GM10248 (cell line): ENCODE measurements around the gene TNIP1.

Source experiments
- CTCF ChIA-PET: fragments of 300-600 bp; sonication (Branson Sonifier 250); formaldehyde crosslinking; extraction: SDS; loops from one replicate; lab custom pipeline; 2021; ENCODE audit warnings: antibody characterized with exemption; lab: Yijun Ruan, JAX
- POLR2A ChIA-PET: fragments of 350-650 bp; sonication (Branson Sonifier 250); formaldehyde crosslinking; extraction: SDS; loops from one replicate; lab custom pipeline; 2020; ENCODE audit warnings: antibody characterized with exemption; lab: Yijun Ruan, JAX
- DNase-seq: peaks from one replicate; pipeline ENCODE4 v3.0.0; 2012; ENCODE audit errors: extremely low spot score
- TF ChIP-seq, protein P1 (sequence below): IDR thresholded peaks from 2 replicates; pipeline ENCODE4 v1.5.1; 2012; ENCODE audit warnings: mild to moderate bottlenecking, low read depth; ENCODE audit errors: extremely low read depth, missing control alignments, control extremely low read depth

TNIP1 gene

GRCh38 chr5:151088986-151089385 lies 8.2 kb upstream of the TNIP1 start:
- TF ChIP-seq, protein P1, sequence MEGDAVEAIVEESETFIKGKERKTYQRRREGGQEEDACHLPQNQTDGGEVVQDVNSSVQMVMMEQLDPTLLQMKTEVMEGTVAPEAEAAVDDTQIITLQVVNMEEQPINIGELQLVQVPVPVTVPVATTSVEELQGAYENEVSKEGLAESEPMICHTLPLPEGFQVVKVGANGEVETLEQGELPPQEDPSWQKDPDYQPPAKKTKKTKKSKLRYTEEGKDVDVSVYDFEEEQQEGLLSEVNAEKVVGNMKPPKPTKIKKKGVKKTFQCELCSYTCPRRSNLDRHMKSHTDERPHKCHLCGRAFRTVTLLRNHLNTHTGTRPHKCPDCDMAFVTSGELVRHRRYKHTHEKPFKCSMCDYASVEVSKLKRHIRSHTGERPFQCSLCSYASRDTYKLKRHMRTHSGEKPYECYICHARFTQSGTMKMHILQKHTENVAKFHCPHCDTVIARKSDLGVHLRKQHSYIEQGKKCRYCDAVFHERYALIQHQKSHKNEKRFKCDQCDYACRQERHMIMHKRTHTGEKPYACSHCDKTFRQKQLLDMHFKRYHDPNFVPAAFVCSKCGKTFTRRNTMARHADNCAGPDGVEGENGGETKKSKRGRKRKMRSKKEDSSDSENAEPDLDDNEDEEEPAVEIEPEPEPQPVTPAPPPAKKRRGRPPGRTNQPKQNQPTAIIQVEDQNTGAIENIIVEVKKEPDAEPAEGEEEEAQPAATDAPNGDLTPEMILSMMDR = no peak
- CTCF ChIA-PET = interaction anchor here (1.0 to 2.5 kb wide), 10 partner anchors 7 to 41 kb away, joined by 3 to 16 read pairs (median 4); partner anchors contain the start of gene TNIP1
- no peak for DNase-seq
- POLR2A ChIA-PET = interaction anchor here (0.6 to 1.2 kb wide), 2 partner anchors 9 to 420 kb away, joined by 3 to 6 read pairs; no protein-coding TSS in a partner anchor

GRCh38 chr5:151087486-151087885 lies 6.7 kb upstream of the TNIP1 start:
- POLR2A ChIA-PET = interaction anchor here (0.6 to 2.5 kb wide), 5 partner anchors 9 to 757 kb away, joined by 3 to 7 read pairs (median 3); partner anchors contain the start of gene G3BP1

DNA sequence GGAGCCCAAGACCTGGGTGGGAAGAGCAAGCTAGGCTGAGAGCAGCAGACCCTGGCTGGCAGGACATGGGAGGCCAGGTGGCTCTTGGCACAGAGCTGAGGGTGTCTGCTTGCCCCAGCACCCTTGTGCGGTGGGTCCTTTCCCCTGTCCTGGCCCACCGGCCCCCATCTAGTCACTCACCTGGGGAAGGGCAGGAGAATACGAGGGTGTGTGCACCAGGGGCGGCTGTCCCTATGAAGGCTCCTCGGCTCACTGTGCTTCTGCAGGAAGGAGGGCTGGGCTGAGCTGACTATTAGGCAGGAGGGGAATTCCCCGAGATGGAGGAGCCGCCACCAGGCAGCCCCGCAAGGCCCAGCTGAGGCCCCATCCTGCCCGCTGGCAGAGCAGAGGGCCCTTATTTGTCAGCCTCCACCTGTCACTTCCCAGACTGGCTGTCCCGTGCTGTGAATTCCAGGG lies 6.1 kb upstream of the TNIP1 start:
- DNase-seq = peak; percentile 82
- CTCF ChIA-PET = interaction anchor here (0.8 to 3.6 kb wide), 12 partner anchors 8 to 78 kb away, joined by 3 to 25 read pairs (median 4); no protein-coding TSS in a partner anchor

More at GRCh38 chr5:151087486-151087885, 6.7 kb upstream of the TNIP1 start:
- CTCF ChIA-PET = interaction anchor here (0.8 to 3.6 kb wide), 10 partner anchors 9 to 77 kb away, joined by 3 to 25 read pairs (median 4); no protein-coding TSS in a partner anchor
- TF ChIP-seq, protein P1 = no peak
- no peak for DNase-seq

DNA sequence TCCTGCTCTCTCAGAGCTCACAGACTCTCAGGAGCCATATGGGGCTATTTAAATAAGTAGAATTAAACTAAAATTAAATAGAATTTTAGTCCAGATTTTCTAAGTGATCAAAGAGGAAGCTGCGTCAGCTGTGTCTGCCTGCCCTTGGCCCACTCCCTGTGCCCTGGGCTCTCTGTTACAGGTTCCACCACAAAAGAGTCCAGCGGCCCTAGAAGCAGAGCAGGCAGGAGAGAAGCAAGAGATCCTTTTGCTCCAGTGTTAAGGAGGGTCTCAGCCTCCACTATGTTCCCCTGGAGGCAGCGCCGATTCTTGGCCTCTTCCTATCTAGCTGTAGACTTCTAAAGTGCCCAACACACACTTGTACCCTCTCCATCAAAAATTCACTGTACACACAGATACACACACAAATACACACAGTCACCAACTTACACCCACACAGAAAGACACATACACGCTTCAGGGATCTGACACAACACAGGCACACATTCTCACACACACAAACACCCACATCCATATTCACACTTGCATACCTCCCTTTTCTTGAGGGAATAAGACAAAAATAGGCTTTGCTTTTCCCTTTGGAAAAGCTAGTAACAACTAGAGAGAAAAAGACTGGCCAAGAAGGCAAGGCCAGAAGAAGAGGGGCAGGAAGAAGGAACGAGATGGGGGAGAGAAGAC lies 5.5 kb upstream of the TNIP1 start:
- TF ChIP-seq, protein P1 = no peak
- POLR2A ChIA-PET = interaction anchor here (0.9 to 2.5 kb wide), 4 partner anchors 10 to 685 kb away, joined by 3 to 7 read pairs (median 3); partner anchors contain the start of gene G3BP1
- DNase-seq = no peak
- CTCF ChIA-PET = interaction anchor here (0.7 to 3.6 kb wide), 13 partner anchors 9 to 171 kb away, joined by 3 to 25 read pairs (median 4); no protein-coding TSS in a partner anchor

More for the DNA sequence above, 6.1 kb upstream of the TNIP1 start:
- TF ChIP-seq, protein P1 = no peak
- POLR2A ChIA-PET = interaction anchor here (0.5 to 2.5 kb wide), 6 partner anchors 10 to 757 kb away, joined by 3 to 7 read pairs (median 3); partner anchors contain the start of gene G3BP1

GRCh38 chr5:151085517-151086041 lies 4.7 kb upstream of the TNIP1 start:
- CTCF ChIA-PET = interaction anchor here (1.1 to 3.6 kb wide), 7 partner anchors 8 to 172 kb away, joined by 3 to 25 read pairs (median 8); no protein-coding TSS in a partner anchor
- no peak for DNase-seq
- POLR2A ChIA-PET = interaction anchor here (1.3 to 2.5 kb wide), 2 partner anchors 13 to 17 kb away, joined by 3 to 7 read pairs; no protein-coding TSS in a partner anchor
- TF ChIP-seq, protein P1 = no peak

DNA sequence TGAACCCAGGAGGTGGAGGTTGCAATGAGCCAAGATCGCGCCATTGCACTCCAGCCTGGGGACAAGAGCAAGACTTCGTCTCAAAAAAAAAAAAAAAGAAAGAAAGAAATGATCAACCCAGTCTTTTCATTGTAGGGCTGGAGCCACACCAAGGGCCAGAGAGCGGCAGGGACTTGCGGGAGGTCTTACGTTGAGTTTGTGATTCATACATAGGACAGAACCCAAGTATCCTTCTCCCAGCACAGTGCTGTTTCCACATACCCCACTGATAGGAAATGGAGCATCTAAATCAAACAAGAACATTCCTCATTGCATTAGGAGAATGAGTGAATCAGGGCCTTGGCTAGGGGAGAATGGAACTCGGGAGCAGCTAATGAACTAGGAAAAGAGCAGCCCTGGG lies 3.5 kb upstream of the TNIP1 start:
- ChIA-PET POLR2A (interaction anchor here (1.2 to 1.3 kb wide), 2 partner anchors 16 to 139 kb away, joined by 3 read pairs; no protein-coding TSS in a partner anchor), CTCF (interaction anchor here (0.6 to 3.6 kb wide), 9 partner anchors 9 to 80 kb away, joined by 3 to 25 read pairs (median 6); no protein-coding TSS in a partner anchor)
- TF ChIP-seq, protein P1 = no peak
- DNase-seq = no peak
